Renal cortex interstitium (tissue), 11 donors: ENCODE results near the gene AJAP1. TPM values are rescaled to one million over a fixed set of nuclear protein-coding genes. Genes with fewer than 3 reads are reported as not detected.

Source experiments
- DNase-seq, 11 donors: peaks; one replicate each; pipeline ENCODE4 v3.0.0-alpha.2; 2013; ENCODE audit warnings: low read depth in 9 of 11, low spot score in 4 of 11; ENCODE audit errors: extremely low read depth in 1 of 11
- polyA plus RNA-seq, 3 donors: library from polyadenylated mRNA; unstranded; fragments of 120-200 nt; gene quantifications; one replicate each; pipeline ENCODE4 v1.2.1, GENCODE V29; 2013; ENCODE audit not compliant: insufficient read length in 3 of 3

The AJAP1 gene
- polyA plus RNA-seq, 3 donors, result 1.0 to 2.9 (median 1.4) TPM

- no peak for DNase-seq
These were observed 38.0 kb downstream of the AJAP1 start for GRCh38 chr1:4692437-4692836.

- no peak for DNase-seq
These were observed 38.9 kb downstream of the AJAP1 start for GRCh38 chr1:4693331-4693730.

- no peak for DNase-seq
These were observed 39.5 kb downstream of the AJAP1 start for GRCh38 chr1:4693891-4694290.

- DNase-seq, result no peak
These were observed 40.1 kb downstream of the AJAP1 start for GRCh38 chr1:4694492-4694891.

- DNase-seq, result no peak
These were observed 40.8 kb downstream of the AJAP1 start for GRCh38 chr1:4695241-4695640.

- no peak for DNase-seq
These were observed 41.8 kb downstream of the AJAP1 start for GRCh38 chr1:4696161-4696745.

GRCh38 chr1:4696753-4697152, 42.3 kb downstream of the AJAP1 start:
- DNase-seq, result no peak

- no peak for DNase-seq
These were observed 43.4 kb downstream of the AJAP1 start for GRCh38 chr1:4697801-4698200.

- DNase-seq, result no peak
These were observed 44.5 kb downstream of the AJAP1 start for GRCh38 chr1:4698911-4699310.

GRCh38 chr1:4699376-4700301, 45.2 kb downstream of the AJAP1 start:
- no peak for DNase-seq

GRCh38 chr1:4700801-4701200, 46.4 kb downstream of the AJAP1 start:
- peak in 4 of 11 donors; percentile 17 to 32 (median 27) for DNase-seq

GRCh38 chr1:4701276-4701675, 46.9 kb downstream of the AJAP1 start:
- no peak for DNase-seq

GRCh38 chr1:4702464-4702863, 48.1 kb downstream of the AJAP1 start:
- DNase-seq, result no peak

- DNase-seq, result peak in 9 of 11 donors; percentile 17 to 53 (median 36)
These were observed 48.5 kb downstream of the AJAP1 start for GRCh38 chr1:4702932-4703331.

- no peak for DNase-seq
These were observed 49.2 kb downstream of the AJAP1 start for GRCh38 chr1:4703646-4704045.

- no peak for DNase-seq
These were observed 54.6 kb downstream of the AJAP1 start for GRCh38 chr1:4708840-4709507.

GRCh38 chr1:4709641-4710040, 55.2 kb downstream of the AJAP1 start:
- no peak for DNase-seq

- peak in 6 of 11 donors; percentile 16 to 54 (median 43) for DNase-seq
These were observed 56.4 kb downstream of the AJAP1 start for GRCh38 chr1:4710592-4711415.
